ENCODE results near the gene POMC. TPM values are rescaled to one million over a fixed set of nuclear protein-coding genes. Genes with fewer than 3 reads are reported as not detected.
"Not testable (repeated sequence)": the region's sequence is repeated elsewhere in the genome, so short reads cannot be mapped to it uniquely, and the experiment has no call there.

The POMC gene
- total RNA-seq: 10 to 100 TPM; 12.8 to 36.4 (median 16.0) TPM

- ATAC-seq (ENCODE audit: low FRiP score): peak; percentile 69
- TF ChIP-seq CTCF (IDR thresholded peaks at IDR 0.05): no peak
- DNase-seq (ENCODE audit: low spot score): no peak
Measured at GRCh38 chr2:25168256-25169072, at the start of gene POMC. Gene POMC (minus strand): TSS chr2:25168580. CDS start chr2:25164772, 3,808 bp downstream.

DNA sequence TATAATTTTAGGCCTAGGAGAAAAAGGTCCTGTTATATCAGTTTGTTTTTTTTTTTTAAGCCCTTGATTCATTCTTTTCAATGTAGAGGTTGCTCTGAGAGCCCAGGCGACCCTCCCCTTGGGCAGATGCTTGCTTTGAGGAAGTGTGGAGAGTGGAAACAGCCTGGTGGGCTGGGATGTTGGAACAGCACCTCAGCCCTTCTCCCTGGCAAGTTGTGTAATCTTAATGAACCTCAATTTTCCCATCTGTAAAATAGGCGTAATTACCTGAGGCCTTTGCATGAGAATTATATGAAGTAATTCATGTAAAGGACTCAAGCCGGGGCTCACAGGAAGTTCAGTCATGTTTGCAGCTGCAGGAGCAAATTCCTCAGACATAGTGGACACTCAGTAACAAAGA, 49.7 kb upstream of the POMC start:
- ATAC-seq (ENCODE audit: low FRiP score): no peak
- DNase-seq (ENCODE audit: low spot score): no peak
- no peak for TF ChIP-seq CTCF (IDR thresholded peaks at IDR 0.05)

- ATAC-seq (ENCODE audit: low FRiP score) (peak; percentile 69), DNase-seq (ENCODE audit: low spot score) (no peak)
- no peak for TF ChIP-seq CTCF (IDR thresholded peaks at IDR 0.05)
Measured at GRCh38 chr2:25215948-25216679, 47.7 kb upstream of the POMC start.

- no peak for DNase-seq (ENCODE audit: low spot score)
- TF ChIP-seq CTCF (IDR thresholded peaks at IDR 0.05): no peak
- no peak for ATAC-seq (ENCODE audit: low FRiP score)
Measured at GRCh38 chr2:25215232-25215631, 46.9 kb upstream of the POMC start.

DNA sequence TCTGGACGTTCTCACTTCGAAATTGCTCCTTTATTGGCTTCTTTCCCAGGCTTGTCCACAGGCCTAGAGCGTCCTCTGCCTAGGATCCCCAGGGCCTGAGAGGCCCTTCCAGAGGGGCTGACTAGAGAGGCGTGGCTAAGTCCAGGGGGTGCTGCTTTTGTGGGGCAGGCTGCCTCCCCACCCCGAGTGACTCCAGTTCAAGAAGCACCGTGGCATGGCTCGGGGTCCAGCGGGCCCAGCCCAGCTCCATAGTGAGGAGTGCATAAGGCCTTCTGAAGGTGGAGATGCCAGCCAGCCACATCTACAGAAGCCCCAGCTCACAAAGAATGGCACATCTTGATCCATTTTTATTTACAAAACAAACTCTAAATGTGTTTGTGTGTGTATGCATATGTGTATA, 44.8 kb upstream of the POMC start:
- TF ChIP-seq CTCF (IDR thresholded peaks at IDR 0.05): no peak
- ATAC-seq (ENCODE audit: low FRiP score): no peak
- DNase-seq (ENCODE audit: low spot score): no peak

- DNase-seq (ENCODE audit: low spot score); ATAC-seq (ENCODE audit: low FRiP score): not testable (repeated sequence)
Measured at GRCh38 chr2:25210923-25211322, 42.5 kb upstream of the POMC start.

GRCh38 chr2:25207078-25207545, 38.7 kb upstream of the POMC start:
- TF ChIP-seq CTCF (IDR thresholded peaks at IDR 0.05): no peak
- ATAC-seq (ENCODE audit: low FRiP score) (no peak), DNase-seq (ENCODE audit: low spot score) (no peak)
